Sigmoid colon (tissue), 4 donors: ENCODE measurements around the gene PLA2G7.

Source experiments
- CTCF ChIP-seq, 4 experiments: fragments of 450-650 bp in 3 of 4; fragments of 200-600 bp in 1 of 4; IDR thresholded peaks; one replicate each; pipeline ENCODE4 v1.5.1; 2016 to 2019; ENCODE audit warnings: antibody characterized with exemption in 4 of 4, mild to moderate bottlenecking in 3 of 4, moderate library complexity in 2 of 4
- EP300 ChIP-seq, 4 donors: sonication (generic); formaldehyde crosslinking; IDR thresholded peaks; one replicate each; pipeline ENCODE4 v1.6.1; 2017; ENCODE audit warnings: antibody characterized with exemption in 4 of 4
- POLR2A ChIP-seq, 2 donors: fragments of 450-650 bp; IDR thresholded peaks; one replicate each; pipeline ENCODE4 v1.6.1; 2016; ENCODE audit warnings: antibody characterized with exemption in 2 of 2, mild to moderate bottlenecking in 2 of 2, moderate library complexity in 2 of 2
- POLR2AphosphoS5 ChIP-seq, 4 donors: sonication (generic); formaldehyde crosslinking; IDR thresholded peaks; one replicate each; pipeline ENCODE4 v1.6.1; 2017; ENCODE audit warnings: antibody characterized with exemption in 4 of 4

- TF ChIP-seq CTCF (IDR thresholded peaks at IDR 0.05) = no peak
- no peak for TF ChIP-seq POLR2A (IDR thresholded peaks at IDR 0.05)
- TF ChIP-seq POLR2AphosphoS5 (IDR thresholded peaks at IDR 0.05) = no peak
- no peak for TF ChIP-seq EP300 (IDR thresholded peaks at IDR 0.05)
Measured at GRCh38 chr6:46776070-46776712, 41.0 kb upstream of the PLA2G7 start.
